Measurements from ENCODE around the gene ZBTB22.

ZBTB22 gene

DNA sequence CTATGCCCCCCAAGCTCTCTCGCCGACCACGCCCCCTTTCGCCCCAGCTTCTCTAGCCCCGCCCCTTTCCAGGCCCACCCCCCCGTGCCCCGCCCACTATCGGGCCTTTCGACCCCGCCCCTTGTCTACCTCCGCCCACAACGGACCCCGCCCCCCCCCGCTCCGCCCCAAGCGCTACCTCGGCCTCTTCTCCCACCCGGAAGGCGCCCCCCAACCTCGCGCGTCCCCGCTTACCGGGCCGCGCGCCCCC lies 200 bp downstream of the ZBTB22 start:
- TF ChIP-seq, protein P1, sequence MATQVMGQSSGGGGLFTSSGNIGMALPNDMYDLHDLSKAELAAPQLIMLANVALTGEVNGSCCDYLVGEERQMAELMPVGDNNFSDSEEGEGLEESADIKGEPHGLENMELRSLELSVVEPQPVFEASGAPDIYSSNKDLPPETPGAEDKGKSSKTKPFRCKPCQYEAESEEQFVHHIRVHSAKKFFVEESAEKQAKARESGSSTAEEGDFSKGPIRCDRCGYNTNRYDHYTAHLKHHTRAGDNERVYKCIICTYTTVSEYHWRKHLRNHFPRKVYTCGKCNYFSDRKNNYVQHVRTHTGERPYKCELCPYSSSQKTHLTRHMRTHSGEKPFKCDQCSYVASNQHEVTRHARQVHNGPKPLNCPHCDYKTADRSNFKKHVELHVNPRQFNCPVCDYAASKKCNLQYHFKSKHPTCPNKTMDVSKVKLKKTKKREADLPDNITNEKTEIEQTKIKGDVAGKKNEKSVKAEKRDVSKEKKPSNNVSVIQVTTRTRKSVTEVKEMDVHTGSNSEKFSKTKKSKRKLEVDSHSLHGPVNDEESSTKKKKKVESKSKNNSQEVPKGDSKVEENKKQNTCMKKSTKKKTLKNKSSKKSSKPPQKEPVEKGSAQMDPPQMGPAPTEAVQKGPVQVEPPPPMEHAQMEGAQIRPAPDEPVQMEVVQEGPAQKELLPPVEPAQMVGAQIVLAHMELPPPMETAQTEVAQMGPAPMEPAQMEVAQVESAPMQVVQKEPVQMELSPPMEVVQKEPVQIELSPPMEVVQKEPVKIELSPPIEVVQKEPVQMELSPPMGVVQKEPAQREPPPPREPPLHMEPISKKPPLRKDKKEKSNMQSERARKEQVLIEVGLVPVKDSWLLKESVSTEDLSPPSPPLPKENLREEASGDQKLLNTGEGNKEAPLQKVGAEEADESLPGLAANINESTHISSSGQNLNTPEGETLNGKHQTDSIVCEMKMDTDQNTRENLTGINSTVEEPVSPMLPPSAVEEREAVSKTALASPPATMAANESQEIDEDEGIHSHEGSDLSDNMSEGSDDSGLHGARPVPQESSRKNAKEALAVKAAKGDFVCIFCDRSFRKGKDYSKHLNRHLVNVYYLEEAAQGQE (IDR thresholded peaks at IDR 0.05; ENCODE audit: insufficient replicate concordance, low read depth) = no peak
- TF ChIP-seq, protein P2, sequence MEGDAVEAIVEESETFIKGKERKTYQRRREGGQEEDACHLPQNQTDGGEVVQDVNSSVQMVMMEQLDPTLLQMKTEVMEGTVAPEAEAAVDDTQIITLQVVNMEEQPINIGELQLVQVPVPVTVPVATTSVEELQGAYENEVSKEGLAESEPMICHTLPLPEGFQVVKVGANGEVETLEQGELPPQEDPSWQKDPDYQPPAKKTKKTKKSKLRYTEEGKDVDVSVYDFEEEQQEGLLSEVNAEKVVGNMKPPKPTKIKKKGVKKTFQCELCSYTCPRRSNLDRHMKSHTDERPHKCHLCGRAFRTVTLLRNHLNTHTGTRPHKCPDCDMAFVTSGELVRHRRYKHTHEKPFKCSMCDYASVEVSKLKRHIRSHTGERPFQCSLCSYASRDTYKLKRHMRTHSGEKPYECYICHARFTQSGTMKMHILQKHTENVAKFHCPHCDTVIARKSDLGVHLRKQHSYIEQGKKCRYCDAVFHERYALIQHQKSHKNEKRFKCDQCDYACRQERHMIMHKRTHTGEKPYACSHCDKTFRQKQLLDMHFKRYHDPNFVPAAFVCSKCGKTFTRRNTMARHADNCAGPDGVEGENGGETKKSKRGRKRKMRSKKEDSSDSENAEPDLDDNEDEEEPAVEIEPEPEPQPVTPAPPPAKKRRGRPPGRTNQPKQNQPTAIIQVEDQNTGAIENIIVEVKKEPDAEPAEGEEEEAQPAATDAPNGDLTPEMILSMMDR (IDR thresholded peaks at IDR 0.05; ENCODE audit: insufficient read depth, low read length) = no peak
- TF ChIP-seq SPI1 (IDR thresholded peaks at IDR 0.05; ENCODE audit: borderline replicate concordance, low read depth) (no peak), GABPA (IDR thresholded peaks at IDR 0.05; ENCODE audit: low read depth) (no peak), POLR2AphosphoS5 (IDR thresholded peaks at IDR 0.05; ENCODE audit: low read depth) (no peak)
- H3K27me3 ChIP-seq (ENCODE audit: insufficient read depth, poor library complexity, severe bottlenecking) = no peaks in the 10 kb centered on the region
- DNase-seq (ENCODE audit: low read depth in 1 of 2, low spot score in 1 of 2) = peak in 1 of 2 experiments; percentile 26
- H3K4me3 ChIP-seq (replicated peaks; ENCODE audit: insufficient read depth, low read length) = peak overlapping the region; percentile 68
- H3K27ac ChIP-seq (replicated peaks) = no peak overlapping the region

DNA sequence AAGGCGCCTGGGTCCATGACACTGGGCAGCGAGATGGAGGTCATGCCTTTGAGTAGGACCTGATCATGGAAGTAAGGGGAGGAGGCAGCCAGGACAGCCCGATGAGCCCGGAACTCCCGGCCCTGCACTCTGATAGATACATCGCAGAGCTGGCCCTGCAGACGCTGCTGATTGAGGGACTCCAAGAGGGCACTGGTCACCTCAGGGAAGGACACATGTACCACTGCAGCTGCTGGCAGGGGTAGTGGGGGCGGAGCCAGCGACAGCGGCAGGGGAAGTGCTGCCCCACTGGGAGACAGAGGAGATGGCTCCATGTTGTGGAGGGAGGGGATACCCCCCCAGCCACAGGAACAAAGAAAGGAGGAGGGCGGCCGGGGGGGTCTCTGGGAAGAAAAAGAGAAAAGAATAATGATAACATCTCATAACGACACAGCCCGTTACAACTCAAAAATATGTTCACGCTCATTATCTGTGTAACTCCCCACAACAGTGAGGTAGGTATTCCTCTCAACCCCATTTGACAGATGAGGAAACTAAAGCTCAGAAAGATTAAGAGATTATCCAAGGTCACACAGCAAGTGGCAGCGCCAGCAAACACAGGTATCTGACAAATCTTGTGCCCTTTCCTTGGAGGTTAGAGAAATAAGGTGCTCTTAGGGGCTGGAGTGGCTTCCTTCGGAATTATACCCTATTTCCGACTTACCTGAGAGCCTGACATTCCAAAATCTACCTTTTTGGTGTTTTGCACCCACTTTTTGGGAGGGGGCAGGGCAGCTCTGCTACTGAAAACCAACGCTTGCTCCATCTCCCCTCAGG lies 733 bp downstream of the ZBTB22 start:
- TF ChIP-seq, protein P1 (IDR thresholded peaks at IDR 0.05; ENCODE audit: insufficient replicate concordance, low read depth) = no peak
- no peak for TF ChIP-seq POLR2AphosphoS5 (IDR thresholded peaks at IDR 0.05; ENCODE audit: low read depth)
- no peak for TF ChIP-seq SPI1 (IDR thresholded peaks at IDR 0.05; ENCODE audit: borderline replicate concordance, low read depth)
- TF ChIP-seq GABPA (IDR thresholded peaks at IDR 0.05; ENCODE audit: low read depth) = no peak
- TF ChIP-seq, protein P2 (IDR thresholded peaks at IDR 0.05; ENCODE audit: insufficient read depth, low read length) = no peak
- Histone ChIP-seq H3K27ac (replicated peaks) (no peak overlapping the region), H3K27me3 (ENCODE audit: insufficient read depth, poor library complexity, severe bottlenecking) (no peaks in the 10 kb centered on the region), H3K4me3 (replicated peaks; ENCODE audit: insufficient read depth, low read length) (peak overlapping the region; percentile 68)
- no peak for DNase-seq (ENCODE audit: low read depth in 1 of 2, low spot score in 1 of 2)

DNA sequence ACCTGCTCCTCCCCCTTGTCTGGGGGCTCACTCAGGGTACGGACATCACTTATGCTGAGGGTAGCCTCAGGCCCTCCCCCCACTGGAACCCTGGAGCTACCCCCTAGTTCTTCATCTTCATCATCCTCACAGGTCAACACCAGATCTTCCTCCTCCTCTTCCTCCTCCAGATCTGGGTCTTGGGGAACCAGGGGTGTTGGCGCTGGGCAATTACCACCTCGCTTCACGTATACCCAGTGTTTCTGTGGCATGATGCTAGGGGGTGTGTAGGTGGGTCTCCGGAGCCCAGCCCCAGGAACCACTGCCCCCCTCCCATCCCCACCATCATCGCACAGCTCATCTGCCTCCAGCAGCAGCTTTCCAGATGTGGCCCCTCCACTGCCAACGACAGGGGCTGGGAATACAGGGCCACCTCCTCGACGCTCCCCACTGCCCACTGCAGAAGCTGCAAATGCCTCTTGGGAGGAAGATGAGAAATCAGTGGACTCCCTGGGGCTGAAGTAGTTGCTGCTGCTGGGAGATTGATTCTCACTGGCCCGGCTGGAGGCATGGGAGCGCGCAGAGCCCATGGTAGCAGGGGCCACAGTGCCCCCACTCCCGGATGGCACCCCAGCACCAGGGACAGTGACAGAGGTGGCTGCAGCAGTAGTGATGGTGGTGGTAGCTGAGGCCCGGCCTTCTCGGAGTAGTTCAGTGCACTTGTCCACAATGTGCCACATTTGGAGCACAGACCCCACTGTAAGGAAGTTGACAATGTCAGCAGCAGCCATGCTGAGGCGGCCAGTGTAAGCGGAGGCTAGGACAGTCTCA lies 1.5 kb downstream of the ZBTB22 start:
- H3K4me3 ChIP-seq (replicated peaks; ENCODE audit: insufficient read depth, low read length) = no peak overlapping the region
- TF ChIP-seq, protein P1 (IDR thresholded peaks at IDR 0.05; ENCODE audit: insufficient replicate concordance, low read depth) = peak; percentile 48
- TF ChIP-seq, protein P2 (IDR thresholded peaks at IDR 0.05; ENCODE audit: insufficient read depth, low read length) = no peak
- H3K27me3 ChIP-seq (ENCODE audit: insufficient read depth, poor library complexity, severe bottlenecking) = no peaks in the 10 kb centered on the region
- DNase-seq (ENCODE audit: low read depth in 1 of 2, low spot score in 1 of 2) = no peak
- no peak overlapping the region for H3K27ac ChIP-seq (replicated peaks)

Measured in HL-60 (cell line).